ENCODE measurements around the gene KRTAP23-1. TPM values are rescaled to one million over a fixed set of nuclear protein-coding genes. Genes with fewer than 3 reads are reported as not detected.

KRTAP23-1 gene
- polyA plus RNA-seq, 1 of the 3 experiments (the other 2 are of a cell fraction): not detected

- Histone ChIP-seq H3K27ac (ENCODE audit: low read depth in 2 of 2, low read length in 1 of 2) (no peak overlapping the region), H3K4me1 (ENCODE audit: control insufficient read depth in 1 of 2, insufficient read depth in 2 of 2, low read depth in 1 of 2, low read length in 1 of 2) (no peaks in the 10 kb centered on the region), H3K79me2 (ENCODE audit: insufficient read depth) (no peaks in the 10 kb centered on the region), H3K36me3 (replicated peaks in 1 of 2; ENCODE audit: control insufficient read depth in 1 of 2, insufficient read depth in 2 of 2, low read length in 1 of 2) (no peaks in the 10 kb centered on the region), H3K9me2 (no peaks in the 10 kb centered on the region), H3K4me3 (ENCODE audit: low read depth in 2 of 2, low read length in 1 of 2) (no peak overlapping the region), H2AFZ (ENCODE audit: low read depth) (no peak overlapping the region), H3K27me3 (ENCODE audit: insufficient read depth) (no peaks in the 10 kb centered on the region; the same call in 1 of the 2 replicates), H3K9me3 (no peaks in the 10 kb centered on the region), H3K4me2 (no peak overlapping the region), H3F3A (replicated peaks; ENCODE audit: insufficient read depth) (no peaks in the 10 kb centered on the region), H3K9ac (no peak overlapping the region), H4K20me1 (ENCODE audit: insufficient read depth) (no peaks in the 10 kb centered on the region)
- DNase-seq: no peak
- CTCF ChIA-PET: no interaction called here
- TF ChIP-seq MXI1 (IDR thresholded peaks at IDR 0.05; ENCODE audit: low read depth, low read length) (no peak), FOSL2 (IDR thresholded peaks at IDR 0.05; ENCODE audit: borderline replicate concordance, low read depth) (no peak), NFIC (IDR thresholded peaks at IDR 0.05; ENCODE audit: borderline replicate concordance) (no peak), TAF1 (IDR thresholded peaks at IDR 0.05; ENCODE audit: borderline replicate concordance, low read depth, low read length) (no peak), RAD21 (IDR thresholded peaks at IDR 0.05; ENCODE audit: low read length) (no peak), FOXJ3 (CRISPR knock-in tag; IDR thresholded peaks at IDR 0.05) (no peak)
- WGBS (ENCODE audit: low lambda C conversion rate): 3% methylated on average over 1 of the region's 1 CpG
- POLR2A ChIA-PET: no interaction called here
Measured at GRCh38 chr21:30305136-30305535, 43.3 kb downstream of the KRTAP23-1 start.

Small RNAs within 50 kb of the gene (small RNA-seq; reads per million reads assigned to genes)
- gene KRTAP23-1 (0 reads per million in 7 experiments), gene MIR4327 (0 reads per million in 7 experiments)

Other genes with a start within 250 kb of the KRTAP23-1 start
- not detected in 2 replicates for gene CLDN17, start 181.8 kb downstream of the KRTAP23-1 start, polyA plus RNA-seq (2012; rRNA removed)
- gene CLDN8, start 132.5 kb downstream of the KRTAP23-1 start, polyA plus RNA-seq (2012; rRNA removed): not detected in 2 replicates
- gene KRTAP24-1, start 65.7 kb downstream of the KRTAP23-1 start, polyA plus RNA-seq (2012; rRNA removed): not detected in 2 replicates
- gene KRTAP25-1, start 59.1 kb downstream of the KRTAP23-1 start, polyA plus RNA-seq (2012; rRNA removed): not detected in 2 replicates
- gene KRTAP26-1, start 28.3 kb downstream of the KRTAP23-1 start, polyA plus RNA-seq (2012; rRNA removed): not detected in 2 replicates
- gene KRTAP27-1, start 10.9 kb downstream of the KRTAP23-1 start, polyA plus RNA-seq (2012; rRNA removed): not detected in 2 replicates
- not detected in 2 replicates for gene KRTAP13-2, start 23.7 kb upstream of the KRTAP23-1 start, polyA plus RNA-seq (2012; rRNA removed)
- gene KRTAP13-1, start 47.4 kb upstream of the KRTAP23-1 start, polyA plus RNA-seq (2012; rRNA removed): not detected in 2 replicates
- not detected in 2 replicates for gene KRTAP13-3, start 77.3 kb upstream of the KRTAP23-1 start, polyA plus RNA-seq (2012; rRNA removed)
- not detected in 2 replicates for gene KRTAP13-4, start 81.6 kb upstream of the KRTAP23-1 start, polyA plus RNA-seq (2012; rRNA removed)
- gene KRTAP15-1, start 91.7 kb upstream of the KRTAP23-1 start, polyA plus RNA-seq (2012; rRNA removed): not detected in 2 replicates
- gene KRTAP19-1, start 131.8 kb upstream of the KRTAP23-1 start, polyA plus RNA-seq (2012; rRNA removed): not detected in 2 replicates
- gene KRTAP19-2, start 138.8 kb upstream of the KRTAP23-1 start, polyA plus RNA-seq (2012; rRNA removed): not detected in 2 replicates
- gene KRTAP19-3, start 143.4 kb upstream of the KRTAP23-1 start, polyA plus RNA-seq (2012; rRNA removed): not detected in 2 replicates
- not detected in 2 replicates for gene KRTAP19-4, start 148.6 kb upstream of the KRTAP23-1 start, polyA plus RNA-seq (2012; rRNA removed)
- not detected in 2 replicates for gene KRTAP19-5, start 153.5 kb upstream of the KRTAP23-1 start, polyA plus RNA-seq (2012; rRNA removed)
- not detected in 2 replicates for gene KRTAP19-6, start 193.3 kb upstream of the KRTAP23-1 start, polyA plus RNA-seq (2012; rRNA removed)
- gene KRTAP19-7, start 212.7 kb upstream of the KRTAP23-1 start, polyA plus RNA-seq (2012; rRNA removed): not detected in 2 replicates
- gene KRTAP22-2, start 241.8 kb upstream of the KRTAP23-1 start, polyA plus RNA-seq (2012; rRNA removed): not detected in 2 replicates
- not detected in 2 replicates for gene KRTAP6-3, start 243.8 kb upstream of the KRTAP23-1 start, polyA plus RNA-seq (2012; rRNA removed)

Measured in SK-N-SH (cell line).